Activated naive CD8-positive, alpha-beta T cell treated with anti-CD3 and anti-CD28 coated beads for 36 hours (primary cell): ENCODE data around the gene UNK. TPM values are rescaled to one million over a fixed set of nuclear protein-coding genes. Genes with fewer than 3 reads are reported as not detected.
A peak's percentile ranks its signal among the peaks of the same experiment; 100 is the strongest.
"Not testable (repeated sequence)": the region's sequence is repeated elsewhere in the genome, so short reads cannot be mapped to it uniquely, and the experiment has no call there.

Experiments
- DNase-seq: peaks from one replicate; pipeline ENCODE4 v3.0.0; 2021
- H3K27ac Mint-ChIP-seq: one replicate; pipeline ENCODE4 v1.8.0; 2022; ENCODE audit warnings: mild to moderate bottlenecking, moderate library complexity, mixed read lengths
- H3K27me3 Mint-ChIP-seq: one replicate; pipeline ENCODE4 v1.8.0; 2022; ENCODE audit warnings: mild to moderate bottlenecking, mixed read lengths
- H3K36me3 Mint-ChIP-seq: one replicate; pipeline ENCODE4 v1.8.0; 2021; ENCODE audit warnings: mild to moderate bottlenecking, mixed read lengths
- H3K4me1 Mint-ChIP-seq: one replicate; pipeline ENCODE4 v1.8.0; 2021; ENCODE audit warnings: mixed read lengths
- H3K4me3 Mint-ChIP-seq: one replicate; pipeline ENCODE4 v1.8.0; 2022; ENCODE audit warnings: mild to moderate bottlenecking, moderate library complexity, mixed read lengths
- H3K9me3 Mint-ChIP-seq: one replicate; pipeline ENCODE4 v1.8.0; 2022; ENCODE audit warnings: mixed read lengths
- total RNA-seq, 2 experiments: library from RNA; stranded (reverse); gene quantifications; one replicate each; pipeline ENCODE4 v1.2.3, GENCODE V29; 2021

UNK gene
- total RNA-seq, 2 experiments from 2014 or later, result 26.9 to 27.4 TPM

- Mint-ChIP-seq H3K36me3 (peaks cover 39% of the 10 kb centered on the region), H3K4me3 (peak overlapping the region; percentile 92), H3K27ac (peak overlapping the region; percentile 59), H3K4me1 (peaks cover 34% of the 10 kb centered on the region), H3K9me3 (no peaks in the 10 kb centered on the region), H3K27me3 (peaks cover 6% of the 10 kb centered on the region)
- no peak for DNase-seq
Measured at GRCh38 chr17:75776386-75777295, 8.0 kb upstream of the UNK start.

GRCh38 chr17:75777296-75777922, 7.2 kb upstream of the UNK start:
- H3K27ac Mint-ChIP-seq, result peak overlapping the region; percentile 90
- H3K9me3 Mint-ChIP-seq, result no peaks in the 10 kb centered on the region
- H3K4me1 Mint-ChIP-seq, result peaks cover 34% of the 10 kb centered on the region
- peaks cover 39% of the 10 kb centered on the region for H3K36me3 Mint-ChIP-seq
- DNase-seq, result no peak
- peak overlapping the region; percentile 92 for H3K4me3 Mint-ChIP-seq
- H3K27me3 Mint-ChIP-seq, result peaks cover 6% of the 10 kb centered on the region

GRCh38 chr17:75778066-75778860, 6.3 kb upstream of the UNK start:
- peaks cover 39% of the 10 kb centered on the region for H3K36me3 Mint-ChIP-seq
- H3K27me3 Mint-ChIP-seq, DNase-seq, H3K9me3 Mint-ChIP-seq: not testable (repeated sequence)
- H3K4me1 Mint-ChIP-seq, result peaks cover 41% of the 10 kb centered on the region
- peak overlapping the region; percentile 92 for H3K4me3 Mint-ChIP-seq
- H3K27ac Mint-ChIP-seq, result peak overlapping the region; percentile 90

GRCh38 chr17:75778861-75779249, 5.8 kb upstream of the UNK start:
- H3K27me3 Mint-ChIP-seq, result peaks cover 6% of the 10 kb centered on the region
- peaks cover 1% of the 10 kb centered on the region for H3K9me3 Mint-ChIP-seq
- DNase-seq, result no peak
- peaks cover 39% of the 10 kb centered on the region for H3K36me3 Mint-ChIP-seq
- H3K4me1 Mint-ChIP-seq, result peaks cover 46% of the 10 kb centered on the region
- H3K4me3 Mint-ChIP-seq, result peak overlapping the region; percentile 92
- peak overlapping the region; percentile 90 for H3K27ac Mint-ChIP-seq

GRCh38 chr17:75779250-75779986, 5.2 kb upstream of the UNK start:
- H3K27ac Mint-ChIP-seq, result peak overlapping the region; percentile 99
- peaks cover 49% of the 10 kb centered on the region for H3K4me1 Mint-ChIP-seq
- peak overlapping the region; percentile 92 for H3K4me3 Mint-ChIP-seq
- DNase-seq, result peak; percentile 91
- peaks cover 39% of the 10 kb centered on the region for H3K36me3 Mint-ChIP-seq
- peaks cover 6% of the 10 kb centered on the region for H3K27me3 Mint-ChIP-seq
- peaks cover 1% of the 10 kb centered on the region for H3K9me3 Mint-ChIP-seq

- Mint-ChIP-seq H3K4me1 (peaks cover 52% of the 10 kb centered on the region), H3K27me3 (peaks cover 6% of the 10 kb centered on the region), H3K4me3 (peak overlapping the region; percentile 92), H3K9me3 (peaks cover 1% of the 10 kb centered on the region), H3K27ac (peak overlapping the region; percentile 99), H3K36me3 (peaks cover 38% of the 10 kb centered on the region)
- DNase-seq, result no peak
Measured at GRCh38 chr17:75779987-75780889, 4.4 kb upstream of the UNK start.

- Mint-ChIP-seq H3K9me3 (peaks cover 1% of the 10 kb centered on the region), H3K4me1 (peaks cover 44% of the 10 kb centered on the region), H3K27ac (peak overlapping the region; percentile 99), H3K4me3 (peak overlapping the region; percentile 88), H3K36me3 (peaks cover 13% of the 10 kb centered on the region), H3K27me3 (peaks cover 6% of the 10 kb centered on the region)
- no peak for DNase-seq
Measured at GRCh38 chr17:75783069-75783783, 1.4 kb upstream of the UNK start.

GRCh38 chr17:75783803-75784472, 668 bp upstream of the UNK start:
- Mint-ChIP-seq H3K27ac (peak overlapping the region; percentile 99), H3K4me1 (peaks cover 44% of the 10 kb centered on the region), H3K4me3 (peak overlapping the region; percentile 88), H3K27me3 (peaks cover 6% of the 10 kb centered on the region), H3K36me3 (peaks cover 6% of the 10 kb centered on the region), H3K9me3 (peaks cover 1% of the 10 kb centered on the region)
- peak; percentile 25 for DNase-seq

GRCh38 chr17:75785016-75785890, 647 bp downstream of the UNK start:
- Mint-ChIP-seq H3K4me1 (peaks cover 37% of the 10 kb centered on the region), H3K9me3 (peaks cover 1% of the 10 kb centered on the region)
- peak; percentile 90 for DNase-seq

GRCh38 chr17:75791254-75791653, 6.6 kb downstream of the UNK start:
- H3K27me3 Mint-ChIP-seq, result no peaks in the 10 kb centered on the region
- H3K36me3 Mint-ChIP-seq, result peaks cover 8% of the 10 kb centered on the region
- H3K4me3 Mint-ChIP-seq, result no peak overlapping the region
- no peak for DNase-seq
- no peaks in the 10 kb centered on the region for H3K9me3 Mint-ChIP-seq
- H3K4me1 Mint-ChIP-seq, result peaks cover 35% of the 10 kb centered on the region
- no peak overlapping the region for H3K27ac Mint-ChIP-seq

More at GRCh38 chr17:75785016-75785890, 647 bp downstream of the UNK start:
- Mint-ChIP-seq H3K27ac (peak overlapping the region; percentile 99), H3K27me3 (no peaks in the 10 kb centered on the region), H3K4me3 (peak overlapping the region; percentile 88), H3K36me3 (peaks cover 3% of the 10 kb centered on the region)

- no peaks in the 10 kb centered on the region for H3K27me3 Mint-ChIP-seq
- H3K4me1 Mint-ChIP-seq, result peaks cover 26% of the 10 kb centered on the region
- H3K9me3 Mint-ChIP-seq, result no peaks in the 10 kb centered on the region
- no peak overlapping the region for H3K4me3 Mint-ChIP-seq
- H3K27ac Mint-ChIP-seq, result peak overlapping the region; percentile 42
- no peak for DNase-seq
- peaks cover 6% of the 10 kb centered on the region for H3K36me3 Mint-ChIP-seq
Measured at GRCh38 chr17:75793460-75793859, 8.9 kb downstream of the UNK start.
